ENCODE measurements around the gene DZIP1L. TPM values are rescaled to one million over a fixed set of nuclear protein-coding genes. Genes with fewer than 3 reads are reported as not detected.

Gene DZIP1L
- total RNA-seq, 1 experiment from 2014 or later: 2.3 TPM

- Histone ChIP-seq H3K36me3 (ENCODE audit: low read depth) (no peaks in the 10 kb centered on the region), H3K9me3 (ENCODE audit: insufficient read depth, low read depth) (no peaks in the 10 kb centered on the region), H3K9me2 (ENCODE audit: insufficient read depth) (no peaks in the 10 kb centered on the region), H3K27me3 (ENCODE audit: insufficient read depth, low read depth) (no peaks in the 10 kb centered on the region), H2AFZ (peak overlapping the region; percentile 52; the same call in 1 of the 2 replicates), H3F3A (ENCODE audit: insufficient read depth, low read depth) (peaks cover 6% of the 10 kb centered on the region; the same call in 1 of the 2 replicates), H3K4me1 (replicated peaks; ENCODE audit: insufficient read depth) (peaks cover 40% of the 10 kb centered on the region), H3K4me3 (0 out of 2 replicates have a peak overlapping the region, but pooled peaks have one; percentile 26), H3K79me2 (ENCODE audit: low read depth) (no peaks in the 10 kb centered on the region), H3K27ac (peak overlapping the region; percentile 17; the same call in 1 of the 2 replicates), H4K20me1 (ENCODE audit: insufficient read depth) (no peaks in the 10 kb centered on the region), H3K4me2 (peak overlapping the region; percentile 66)
- TF ChIP-seq, protein P1, sequence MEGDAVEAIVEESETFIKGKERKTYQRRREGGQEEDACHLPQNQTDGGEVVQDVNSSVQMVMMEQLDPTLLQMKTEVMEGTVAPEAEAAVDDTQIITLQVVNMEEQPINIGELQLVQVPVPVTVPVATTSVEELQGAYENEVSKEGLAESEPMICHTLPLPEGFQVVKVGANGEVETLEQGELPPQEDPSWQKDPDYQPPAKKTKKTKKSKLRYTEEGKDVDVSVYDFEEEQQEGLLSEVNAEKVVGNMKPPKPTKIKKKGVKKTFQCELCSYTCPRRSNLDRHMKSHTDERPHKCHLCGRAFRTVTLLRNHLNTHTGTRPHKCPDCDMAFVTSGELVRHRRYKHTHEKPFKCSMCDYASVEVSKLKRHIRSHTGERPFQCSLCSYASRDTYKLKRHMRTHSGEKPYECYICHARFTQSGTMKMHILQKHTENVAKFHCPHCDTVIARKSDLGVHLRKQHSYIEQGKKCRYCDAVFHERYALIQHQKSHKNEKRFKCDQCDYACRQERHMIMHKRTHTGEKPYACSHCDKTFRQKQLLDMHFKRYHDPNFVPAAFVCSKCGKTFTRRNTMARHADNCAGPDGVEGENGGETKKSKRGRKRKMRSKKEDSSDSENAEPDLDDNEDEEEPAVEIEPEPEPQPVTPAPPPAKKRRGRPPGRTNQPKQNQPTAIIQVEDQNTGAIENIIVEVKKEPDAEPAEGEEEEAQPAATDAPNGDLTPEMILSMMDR (conservative IDR thresholded peaks at IDR 0.05): peak; percentile 56; the same call in 1 of the 2 replicates
- TF ChIP-seq EZH2 (IDR thresholded peaks at IDR 0.05; ENCODE audit: low read depth): no peak
- ChIA-PET POLR2A (ENCODE audit: unreplicated experiment) (no interaction called here), CTCF (interaction anchor here (0.8 to 1.0 kb wide), 2 partner anchors 15 to 28 kb away, joined by 3 read pairs; no protein-coding TSS in a partner anchor)
- peak in 1 of 2 experiments; percentile 73 for DNase-seq
- intact Hi-C loops (cut with micrococcal nuclease; ENCODE audit: unreplicated experiment): no loop called here
- BruUV-seq (replicated peaks): no TSS peak
These were observed 17.9 kb downstream of the DZIP1L start for GRCh38 chr3:138097192-138098172.

DNA sequence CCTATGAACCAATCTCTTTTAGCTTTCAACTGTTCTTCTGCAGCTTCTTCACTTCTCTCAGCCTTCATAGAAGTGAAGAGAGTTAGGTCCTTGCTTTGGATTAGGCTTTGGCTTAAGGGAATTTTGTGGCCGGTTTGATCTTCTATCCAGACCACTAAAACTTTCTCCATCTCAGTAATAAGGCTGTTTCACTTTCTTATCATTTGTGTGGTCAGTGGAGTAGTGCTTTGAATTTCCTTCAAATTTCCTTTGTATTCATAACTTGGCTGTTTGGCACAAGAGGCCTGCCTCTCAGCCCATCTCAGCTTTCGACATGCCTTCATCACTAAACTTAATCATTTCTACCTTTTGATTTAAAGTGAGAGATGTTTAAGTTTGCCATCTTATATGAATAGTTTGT lies 21.7 kb downstream of the DZIP1L start:
- no peak for DNase-seq
- Histone ChIP-seq H3K27ac (no peak overlapping the region), H3K9me3 (ENCODE audit: insufficient read depth, low read depth) (no peaks in the 10 kb centered on the region), H3F3A (ENCODE audit: insufficient read depth, low read depth) (peaks cover 8% of the 10 kb centered on the region; the same call in 1 of the 2 replicates), H3K9me2 (ENCODE audit: insufficient read depth) (no peaks in the 10 kb centered on the region), H3K4me1 (replicated peaks; ENCODE audit: insufficient read depth) (peaks cover 49% of the 10 kb centered on the region), H3K4me2 (no peak overlapping the region), H3K79me2 (ENCODE audit: low read depth) (no peaks in the 10 kb centered on the region), H3K4me3 (no peak overlapping the region), H4K20me1 (ENCODE audit: insufficient read depth) (no peaks in the 10 kb centered on the region), H3K36me3 (ENCODE audit: low read depth) (no peaks in the 10 kb centered on the region), H3K27me3 (ENCODE audit: insufficient read depth, low read depth) (no peaks in the 10 kb centered on the region), H2AFZ (no peak overlapping the region)
- BruUV-seq (replicated peaks): no TSS peak
- intact Hi-C loops (cut with micrococcal nuclease; ENCODE audit: unreplicated experiment): no loop called here
- ChIA-PET POLR2A (ENCODE audit: unreplicated experiment) (no interaction called here), CTCF (no interaction called here)
- TF ChIP-seq EZH2 (IDR thresholded peaks at IDR 0.05; ENCODE audit: low read depth): no peak
- TF ChIP-seq, protein P1 (conservative IDR thresholded peaks at IDR 0.05): no peak

DNA sequence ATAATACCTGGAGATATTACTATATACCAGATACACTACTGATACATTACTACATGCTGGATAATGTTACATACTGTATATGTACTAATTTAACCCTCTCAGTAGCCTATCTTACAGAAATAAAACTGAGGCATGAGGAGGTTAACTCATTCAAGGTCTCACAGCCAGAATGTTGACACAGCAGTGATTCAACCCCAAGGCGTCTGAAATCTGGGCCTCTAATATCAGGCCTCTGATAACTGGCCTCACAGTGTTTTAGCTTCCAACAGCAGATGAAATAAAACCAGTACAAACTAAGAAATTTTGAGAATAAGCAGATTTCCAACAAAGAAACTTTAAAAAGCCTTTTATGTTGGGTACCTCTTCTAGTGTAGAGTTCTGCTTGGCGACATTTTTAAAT lies 23.4 kb downstream of the DZIP1L start:
- no TSS peak for BruUV-seq (replicated peaks)
- no peak overlapping the region for H3K4me3 ChIP-seq
- H3F3A ChIP-seq (ENCODE audit: insufficient read depth, low read depth): peaks cover 12% of the 10 kb centered on the region; the same call in 1 of the 2 replicates
- no peaks in the 10 kb centered on the region for H3K79me2 ChIP-seq (ENCODE audit: low read depth)
- H4K20me1 ChIP-seq (ENCODE audit: insufficient read depth): no peaks in the 10 kb centered on the region
- TF ChIP-seq EZH2 (IDR thresholded peaks at IDR 0.05; ENCODE audit: low read depth): no peak
- TF ChIP-seq, protein P1 (conservative IDR thresholded peaks at IDR 0.05): no peak
- H2AFZ ChIP-seq: no peak overlapping the region
- CTCF ChIA-PET: no interaction called here
- H3K27me3 ChIP-seq (ENCODE audit: insufficient read depth, low read depth): no peaks in the 10 kb centered on the region
- POLR2A ChIA-PET (ENCODE audit: unreplicated experiment): no interaction called here
- DNase-seq: no peak
- H3K27ac ChIP-seq: no peak overlapping the region
- no peaks in the 10 kb centered on the region for H3K36me3 ChIP-seq (ENCODE audit: low read depth)
- peaks cover 36% of the 10 kb centered on the region for H3K4me1 ChIP-seq (replicated peaks; ENCODE audit: insufficient read depth)
- H3K9me3 ChIP-seq (ENCODE audit: insufficient read depth, low read depth): no peaks in the 10 kb centered on the region
- H3K4me2 ChIP-seq: no peak overlapping the region
- intact Hi-C loops (cut with micrococcal nuclease; ENCODE audit: unreplicated experiment): no loop called here
- no peaks in the 10 kb centered on the region for H3K9me2 ChIP-seq (ENCODE audit: insufficient read depth)

Measured in PC-9 (cell line).